PC-3 (cell line): ENCODE data around the gene FANCG.

Source experiments
- CTCF ChIP-seq: fragments of 300-600 bp; sonication (generic); conservative IDR thresholded peaks from 2 replicates; pipeline ENCODE4 v1.5.1; 2017; ENCODE audit warnings: antibody characterized with exemption, low read depth, mild to moderate bottlenecking, low read length
- EZH2 ChIP-seq: fragments of 300-600 bp; sonication (generic); IDR thresholded peaks from one replicate; pipeline ENCODE4 v1.6.1; 2017; ENCODE audit warnings: antibody characterized with exemption, mild to moderate bottlenecking, low read length; ENCODE audit not compliant: unreplicated experiment

- TF ChIP-seq CTCF: no peak
- no peak for TF ChIP-seq EZH2
Measured at GRCh38 chr9:35035851-35036701, 43.7 kb downstream of the FANCG start.
